HG03108 (cell line): ENCODE data around the gene SAP30BP.

Experiments used
- ATAC-seq: cut with Tn5 transposase; IDR thresholded peaks from one replicate; pipeline ENCODE4 v1.9.1; 2021; ENCODE audit warnings: moderate library complexity; ENCODE audit not compliant: unreplicated experiment

SAP30BP gene

GRCh38 chr17:75737133-75737962 lies 70.2 kb downstream of the SAP30BP start:
- ATAC-seq: no peak

- ATAC-seq: no peak
Observed at GRCh38 chr17:75738218-75738802, 71.2 kb downstream of the SAP30BP start.

- no peak for ATAC-seq
Observed at GRCh38 chr17:75739174-75739573, 72.0 kb downstream of the SAP30BP start.

GRCh38 chr17:75739801-75740200 lies 72.7 kb downstream of the SAP30BP start:
- ATAC-seq: no peak

GRCh38 chr17:75740215-75740614 lies 73.1 kb downstream of the SAP30BP start:
- no peak for ATAC-seq

- no peak for ATAC-seq
Observed at GRCh38 chr17:75740631-75741077, 73.5 kb downstream of the SAP30BP start.

GRCh38 chr17:75742337-75742736 lies 75.2 kb downstream of the SAP30BP start:
- ATAC-seq: no peak

- no peak for ATAC-seq
Observed at GRCh38 chr17:75743625-75744206, 76.6 kb downstream of the SAP30BP start.

- ATAC-seq: no peak
Observed at GRCh38 chr17:75748706-75749105, 81.6 kb downstream of the SAP30BP start.

GRCh38 chr17:75749545-75750389 lies 82.6 kb downstream of the SAP30BP start:
- no peak for ATAC-seq

- no peak for ATAC-seq
Observed at GRCh38 chr17:75750661-75751423, 83.7 kb downstream of the SAP30BP start.

- ATAC-seq: no peak
Observed at GRCh38 chr17:75751676-75752404, 84.7 kb downstream of the SAP30BP start.

GRCh38 chr17:75752405-75752709 lies 85.2 kb downstream of the SAP30BP start:
- ATAC-seq: no peak

GRCh38 chr17:75752802-75753513 lies 85.8 kb downstream of the SAP30BP start:
- no peak for ATAC-seq

- ATAC-seq: peak; percentile 58
Observed at GRCh38 chr17:75753514-75754377, 86.6 kb downstream of the SAP30BP start.

- no peak for ATAC-seq
Observed at GRCh38 chr17:75754378-75755204, 87.5 kb downstream of the SAP30BP start.

GRCh38 chr17:75755205-75755901 lies 88.2 kb downstream of the SAP30BP start:
- no peak for ATAC-seq
